ENCODE results near the gene PLXNC1.

DNA sequence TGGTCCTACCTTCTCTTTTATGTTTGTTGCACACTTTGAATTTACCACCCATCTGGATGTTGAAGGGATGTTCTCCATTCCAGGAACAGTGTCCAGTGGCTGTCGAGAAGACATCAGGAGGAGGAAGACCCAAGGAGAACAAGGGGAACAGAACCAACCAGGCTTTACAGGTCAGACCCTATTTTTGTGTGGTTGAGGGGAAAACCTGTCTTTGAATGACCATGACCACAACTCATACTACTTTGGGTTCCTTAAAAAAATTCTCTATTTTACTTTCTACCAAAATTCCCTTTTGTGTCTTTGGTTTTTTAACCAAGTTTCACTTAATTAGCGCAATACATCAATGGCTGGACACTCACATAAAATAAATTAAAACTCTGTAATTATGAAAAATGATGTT lies 78.7 kb downstream of the PLXNC1 start:
- TF ChIP-seq CTCF (IDR thresholded peaks at IDR 0.05) (no peak), POLR2AphosphoS5 (IDR thresholded peaks at IDR 0.05; ENCODE audit: insufficient read depth in 1 of 2, low read depth in 1 of 2) (no peak)
